ENCODE data around the gene MSH3. TPM values are rescaled to one million over a fixed set of nuclear protein-coding genes. Genes with fewer than 3 reads are reported as not detected.

MSH3 gene
- total RNA-seq, 1 donor from 2014 or later: 20.2 TPM

- Mint-ChIP-seq H3K36me3 (ENCODE audit: low read depth) (peaks cover 34% of the 10 kb centered on the region), H3K4me3 (no peak overlapping the region), H3K27ac (no peak overlapping the region), H3K27me3 (ENCODE audit: insufficient read depth) (no peaks in the 10 kb centered on the region), H3K4me1 (ENCODE audit: low read depth) (peaks cover 15% of the 10 kb centered on the region), H3K9me3 (no peaks in the 10 kb centered on the region)
- DNase-seq (ENCODE audit: low spot score): no peak
- intact Hi-C loops (cut with micrococcal nuclease): no loop called here
Measured at GRCh38 chr5:80796846-80797245, 142.4 kb downstream of the MSH3 start.

GRCh38 chr5:80797428-80798024 is 143.1 kb downstream of the MSH3 start:
- intact Hi-C loops (cut with micrococcal nuclease): no loop called here
- peaks cover 31% of the 10 kb centered on the region for H3K36me3 Mint-ChIP-seq (ENCODE audit: low read depth)
- H3K27ac Mint-ChIP-seq: no peak overlapping the region
- no peak for DNase-seq (ENCODE audit: low spot score)
- H3K4me3 Mint-ChIP-seq: no peak overlapping the region
- no peaks in the 10 kb centered on the region for H3K9me3 Mint-ChIP-seq
- H3K4me1 Mint-ChIP-seq (ENCODE audit: low read depth): peaks cover 15% of the 10 kb centered on the region
- H3K27me3 Mint-ChIP-seq (ENCODE audit: insufficient read depth): no peaks in the 10 kb centered on the region

- Mint-ChIP-seq H3K27me3 (ENCODE audit: insufficient read depth) (no peaks in the 10 kb centered on the region), H3K9me3 (peaks cover 6% of the 10 kb centered on the region)
Measured at GRCh38 chr5:80798166-80798565, 143.7 kb downstream of the MSH3 start.

GRCh38 chr5:80798633-80799032 is 144.2 kb downstream of the MSH3 start:
- intact Hi-C loops (cut with micrococcal nuclease): no loop called here
- DNase-seq (ENCODE audit: low spot score): no peak
- H3K27me3 Mint-ChIP-seq (ENCODE audit: insufficient read depth): no peaks in the 10 kb centered on the region
- peaks cover 18% of the 10 kb centered on the region for H3K4me1 Mint-ChIP-seq (ENCODE audit: low read depth)
- peaks cover 40% of the 10 kb centered on the region for H3K36me3 Mint-ChIP-seq (ENCODE audit: low read depth)
- peaks cover 10% of the 10 kb centered on the region for H3K9me3 Mint-ChIP-seq
- no peak overlapping the region for H3K4me3 Mint-ChIP-seq
- H3K27ac Mint-ChIP-seq: no peak overlapping the region

More at GRCh38 chr5:80798166-80798565, 143.7 kb downstream of the MSH3 start:
- peaks cover 36% of the 10 kb centered on the region for H3K36me3 Mint-ChIP-seq (ENCODE audit: low read depth)
- intact Hi-C loops (cut with micrococcal nuclease): no loop called here
- no peak for DNase-seq (ENCODE audit: low spot score)
- no peak overlapping the region for H3K27ac Mint-ChIP-seq
- no peak overlapping the region for H3K4me3 Mint-ChIP-seq
- peaks cover 15% of the 10 kb centered on the region for H3K4me1 Mint-ChIP-seq (ENCODE audit: low read depth)

GRCh38 chr5:80799041-80799440 is 144.6 kb downstream of the MSH3 start:
- intact Hi-C loops (cut with micrococcal nuclease): no loop called here
- DNase-seq (ENCODE audit: low spot score): no peak
- H3K4me3 Mint-ChIP-seq: no peak overlapping the region
- peaks cover 40% of the 10 kb centered on the region for H3K36me3 Mint-ChIP-seq (ENCODE audit: low read depth)
- H3K9me3 Mint-ChIP-seq: peaks cover 10% of the 10 kb centered on the region
- H3K27me3 Mint-ChIP-seq (ENCODE audit: insufficient read depth): no peaks in the 10 kb centered on the region
- no peak overlapping the region for H3K27ac Mint-ChIP-seq
- H3K4me1 Mint-ChIP-seq (ENCODE audit: low read depth): peaks cover 22% of the 10 kb centered on the region

GRCh38 chr5:80799573-80799972 is 145.1 kb downstream of the MSH3 start:
- peaks cover 24% of the 10 kb centered on the region for H3K4me1 Mint-ChIP-seq (ENCODE audit: low read depth)
- H3K27me3 Mint-ChIP-seq (ENCODE audit: insufficient read depth): no peaks in the 10 kb centered on the region
- intact Hi-C loops (cut with micrococcal nuclease): no loop called here
- peaks cover 40% of the 10 kb centered on the region for H3K36me3 Mint-ChIP-seq (ENCODE audit: low read depth)
- peaks cover 10% of the 10 kb centered on the region for H3K9me3 Mint-ChIP-seq
- H3K4me3 Mint-ChIP-seq: no peak overlapping the region
- no peak overlapping the region for H3K27ac Mint-ChIP-seq
- DNase-seq (ENCODE audit: low spot score): no peak

GRCh38 chr5:80804332-80804731 is 149.9 kb downstream of the MSH3 start:
- Mint-ChIP-seq H3K36me3 (ENCODE audit: low read depth) (peaks cover 29% of the 10 kb centered on the region), H3K4me3 (no peak overlapping the region), H3K27me3 (ENCODE audit: insufficient read depth) (no peaks in the 10 kb centered on the region), H3K4me1 (ENCODE audit: low read depth) (peaks cover 21% of the 10 kb centered on the region), H3K9me3 (peaks cover 10% of the 10 kb centered on the region), H3K27ac (no peak overlapping the region)
- no peak for DNase-seq (ENCODE audit: low spot score)
- intact Hi-C loops (cut with micrococcal nuclease): no loop called here

GRCh38 chr5:80805038-80805437 is 150.6 kb downstream of the MSH3 start:
- DNase-seq (ENCODE audit: low spot score): no peak
- Mint-ChIP-seq H3K4me3 (no peak overlapping the region), H3K27me3 (ENCODE audit: insufficient read depth) (no peaks in the 10 kb centered on the region), H3K4me1 (ENCODE audit: low read depth) (peaks cover 26% of the 10 kb centered on the region), H3K36me3 (ENCODE audit: low read depth) (peaks cover 32% of the 10 kb centered on the region), H3K9me3 (peaks cover 10% of the 10 kb centered on the region), H3K27ac (no peak overlapping the region)
- intact Hi-C loops (cut with micrococcal nuclease): no loop called here

GRCh38 chr5:80806929-80807328 is 152.5 kb downstream of the MSH3 start:
- Mint-ChIP-seq H3K4me1 (ENCODE audit: low read depth) (peaks cover 32% of the 10 kb centered on the region), H3K9me3 (peaks cover 15% of the 10 kb centered on the region), H3K36me3 (ENCODE audit: low read depth) (peaks cover 24% of the 10 kb centered on the region), H3K27me3 (ENCODE audit: insufficient read depth) (no peaks in the 10 kb centered on the region), H3K27ac (no peak overlapping the region), H3K4me3 (no peak overlapping the region)
- intact Hi-C loops (cut with micrococcal nuclease): no loop called here
- DNase-seq (ENCODE audit: low spot score): no peak

GRCh38 chr5:80809451-80809850 is 155.0 kb downstream of the MSH3 start:
- Mint-ChIP-seq H3K4me1 (ENCODE audit: low read depth) (peaks cover 24% of the 10 kb centered on the region), H3K4me3 (no peak overlapping the region), H3K36me3 (ENCODE audit: low read depth) (peaks cover 33% of the 10 kb centered on the region), H3K27me3 (ENCODE audit: insufficient read depth) (no peaks in the 10 kb centered on the region), H3K27ac (no peak overlapping the region), H3K9me3 (peaks cover 5% of the 10 kb centered on the region)
- intact Hi-C loops (cut with micrococcal nuclease): no loop called here
- no peak for DNase-seq (ENCODE audit: low spot score)

GRCh38 chr5:80810425-80810824 is 156.0 kb downstream of the MSH3 start:
- Mint-ChIP-seq H3K27me3 (ENCODE audit: insufficient read depth) (no peaks in the 10 kb centered on the region), H3K27ac (no peak overlapping the region), H3K4me1 (ENCODE audit: low read depth) (peaks cover 24% of the 10 kb centered on the region), H3K36me3 (ENCODE audit: low read depth) (peaks cover 35% of the 10 kb centered on the region), H3K4me3 (no peak overlapping the region), H3K9me3 (peaks cover 5% of the 10 kb centered on the region)
- intact Hi-C loops (cut with micrococcal nuclease): no loop called here
- no peak for DNase-seq (ENCODE audit: low spot score)

GRCh38 chr5:80816590-80816989 is 162.1 kb downstream of the MSH3 start:
- no peaks in the 10 kb centered on the region for H3K27me3 Mint-ChIP-seq (ENCODE audit: insufficient read depth)
- DNase-seq (ENCODE audit: low spot score): no peak
- no peak overlapping the region for H3K4me3 Mint-ChIP-seq
- H3K4me1 Mint-ChIP-seq (ENCODE audit: low read depth): no peaks in the 10 kb centered on the region
- intact Hi-C loops (cut with micrococcal nuclease): no loop called here
- peaks cover 6% of the 10 kb centered on the region for H3K9me3 Mint-ChIP-seq
- H3K36me3 Mint-ChIP-seq (ENCODE audit: low read depth): peaks cover 39% of the 10 kb centered on the region
- peak overlapping the region; percentile 26 for H3K27ac Mint-ChIP-seq

- no peaks in the 10 kb centered on the region for H3K27me3 Mint-ChIP-seq (ENCODE audit: insufficient read depth)
- no peak overlapping the region for H3K27ac Mint-ChIP-seq
- no peak overlapping the region for H3K4me3 Mint-ChIP-seq
- intact Hi-C loops (cut with micrococcal nuclease): no loop called here
- H3K4me1 Mint-ChIP-seq (ENCODE audit: low read depth): no peaks in the 10 kb centered on the region
- H3K9me3 Mint-ChIP-seq: peaks cover 6% of the 10 kb centered on the region
- peaks cover 24% of the 10 kb centered on the region for H3K36me3 Mint-ChIP-seq (ENCODE audit: low read depth)
- no peak for DNase-seq (ENCODE audit: low spot score)
Measured at GRCh38 chr5:80820685-80821084, 166.2 kb downstream of the MSH3 start.

- H3K36me3 Mint-ChIP-seq (ENCODE audit: low read depth): peaks cover 19% of the 10 kb centered on the region
- intact Hi-C loops (cut with micrococcal nuclease): no loop called here
- H3K27ac Mint-ChIP-seq: no peak overlapping the region
- no peaks in the 10 kb centered on the region for H3K9me3 Mint-ChIP-seq
- H3K4me3 Mint-ChIP-seq: no peak overlapping the region
- H3K27me3 Mint-ChIP-seq (ENCODE audit: insufficient read depth): no peaks in the 10 kb centered on the region
- no peaks in the 10 kb centered on the region for H3K4me1 Mint-ChIP-seq (ENCODE audit: low read depth)
- no peak for DNase-seq (ENCODE audit: low spot score)
Measured at GRCh38 chr5:80822640-80823039, 168.2 kb downstream of the MSH3 start.
